GM18867 (cell line): ENCODE results near the gene DYSF.

Experiments
- ATAC-seq: cut with Tn5 transposase; IDR thresholded peaks from one replicate; pipeline ENCODE4 v1.9.1; 2021; ENCODE audit warnings: mild to moderate bottlenecking, moderate library complexity; ENCODE audit not compliant: unreplicated experiment

DYSF gene

GRCh38 chr2:71564790-71565189, 111.4 kb downstream of the DYSF start:
- no peak for ATAC-seq

GRCh38 chr2:71566372-71566771, 113.0 kb downstream of the DYSF start:
- ATAC-seq: no peak

- ATAC-seq: no peak
Observed at GRCh38 chr2:71567625-71568024, 114.3 kb downstream of the DYSF start.

- ATAC-seq: no peak
Observed at GRCh38 chr2:71568103-71568502, 114.7 kb downstream of the DYSF start.

- ATAC-seq: no peak
Observed at GRCh38 chr2:71570511-71570910, 117.2 kb downstream of the DYSF start.

- ATAC-seq: no peak
Observed at GRCh38 chr2:71570951-71571460, 117.6 kb downstream of the DYSF start.

- no peak for ATAC-seq
Observed at GRCh38 chr2:71571945-71572344, 118.6 kb downstream of the DYSF start.

GRCh38 chr2:71575966-71576365, 122.6 kb downstream of the DYSF start:
- no peak for ATAC-seq

- no peak for ATAC-seq
Observed at GRCh38 chr2:71576541-71576940, 123.2 kb downstream of the DYSF start.

- no peak for ATAC-seq
Observed at GRCh38 chr2:71577209-71577608, 123.8 kb downstream of the DYSF start.

- ATAC-seq: no peak
Observed at GRCh38 chr2:71578767-71579342, 125.5 kb downstream of the DYSF start.

GRCh38 chr2:71581026-71581425, 127.7 kb downstream of the DYSF start:
- ATAC-seq: no peak

- no peak for ATAC-seq
Observed at GRCh38 chr2:71583876-71584275, 130.5 kb downstream of the DYSF start.

- no peak for ATAC-seq
Observed at GRCh38 chr2:71586471-71586870, 133.1 kb downstream of the DYSF start.

- ATAC-seq: no peak
Observed at GRCh38 chr2:71587509-71588073, 134.2 kb downstream of the DYSF start.

- ATAC-seq: no peak
Observed at GRCh38 chr2:71588497-71589170, 135.3 kb downstream of the DYSF start.

- ATAC-seq: no peak
Observed at GRCh38 chr2:71589763-71590162, 136.4 kb downstream of the DYSF start.

- ATAC-seq: no peak
Observed at GRCh38 chr2:71591044-71591443, 137.7 kb downstream of the DYSF start.

GRCh38 chr2:71592181-71592711, 138.9 kb downstream of the DYSF start:
- no peak for ATAC-seq

- ATAC-seq: no peak
Observed at GRCh38 chr2:71595569-71595968, 142.2 kb downstream of the DYSF start.

GRCh38 chr2:71596011-71596410, 142.7 kb downstream of the DYSF start:
- ATAC-seq: no peak

- no peak for ATAC-seq
Observed at GRCh38 chr2:71597756-71598155, 144.4 kb downstream of the DYSF start.
